ENCODE data around the gene PSAT1.

PSAT1 gene

GRCh38 chr9:78319197-78320029, 22.5 kb downstream of the PSAT1 start:
- DNase-seq = no peak

GRCh38 chr9:78320030-78320693, 23.2 kb downstream of the PSAT1 start:
- no peak for DNase-seq

DNA sequence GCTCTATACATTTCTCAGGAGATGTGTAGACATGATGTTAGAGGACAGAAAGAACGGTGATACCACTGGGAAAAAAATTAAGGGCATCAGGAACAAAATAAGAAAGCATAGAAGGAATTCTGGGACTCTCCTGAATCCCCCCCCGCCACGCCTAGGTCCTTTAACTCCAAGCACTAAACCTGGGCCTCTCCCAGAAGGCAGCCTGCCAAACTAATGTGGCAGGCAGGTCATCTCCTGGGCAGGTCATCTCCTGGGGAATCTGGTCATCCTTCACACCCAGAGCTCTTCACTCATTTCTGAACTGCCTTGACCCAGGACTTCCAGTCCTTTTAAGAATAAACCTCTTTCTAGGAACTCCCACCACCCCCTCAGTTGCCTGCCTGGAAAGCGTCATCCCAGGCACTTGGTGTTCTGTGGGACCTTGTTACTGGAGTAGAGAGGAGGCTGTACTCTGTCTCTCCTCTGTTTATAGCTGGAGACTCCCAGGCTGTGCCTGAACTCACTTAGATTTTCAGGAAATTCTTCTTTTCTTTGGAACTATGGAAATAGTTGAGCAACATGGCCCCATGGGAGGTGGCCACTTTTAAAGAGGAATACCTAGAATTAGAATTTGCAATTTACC, 24.1 kb downstream of the PSAT1 start:
- no peak for DNase-seq

DNA sequence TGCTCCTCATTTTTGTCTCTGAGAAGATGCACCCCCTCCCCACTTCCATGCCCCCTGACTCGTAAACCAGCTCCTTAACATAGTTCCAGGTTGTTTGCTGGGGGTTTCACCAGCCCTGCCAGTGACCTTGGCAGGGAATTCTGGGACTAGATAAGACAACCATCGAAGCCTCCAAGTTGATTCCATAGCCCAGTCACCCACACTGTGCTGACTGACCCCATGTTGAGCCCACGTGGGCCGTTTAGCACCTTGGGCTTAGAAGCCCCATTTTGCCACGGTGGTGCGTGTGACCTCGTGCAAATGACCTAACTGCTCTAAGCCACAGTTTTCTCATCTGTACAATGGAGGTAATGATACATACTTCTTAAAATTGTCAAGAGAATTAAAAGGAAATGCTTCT, 24.6 kb downstream of the PSAT1 start:
- no peak for DNase-seq

GRCh38 chr9:78324068-78324650, 27.2 kb downstream of the PSAT1 start:
- DNase-seq = no peak

GRCh38 chr9:78324682-78325081, 27.8 kb downstream of the PSAT1 start:
- no peak for DNase-seq

GRCh38 chr9:78325343-78325742, 28.4 kb downstream of the PSAT1 start:
- no peak for DNase-seq

DNA sequence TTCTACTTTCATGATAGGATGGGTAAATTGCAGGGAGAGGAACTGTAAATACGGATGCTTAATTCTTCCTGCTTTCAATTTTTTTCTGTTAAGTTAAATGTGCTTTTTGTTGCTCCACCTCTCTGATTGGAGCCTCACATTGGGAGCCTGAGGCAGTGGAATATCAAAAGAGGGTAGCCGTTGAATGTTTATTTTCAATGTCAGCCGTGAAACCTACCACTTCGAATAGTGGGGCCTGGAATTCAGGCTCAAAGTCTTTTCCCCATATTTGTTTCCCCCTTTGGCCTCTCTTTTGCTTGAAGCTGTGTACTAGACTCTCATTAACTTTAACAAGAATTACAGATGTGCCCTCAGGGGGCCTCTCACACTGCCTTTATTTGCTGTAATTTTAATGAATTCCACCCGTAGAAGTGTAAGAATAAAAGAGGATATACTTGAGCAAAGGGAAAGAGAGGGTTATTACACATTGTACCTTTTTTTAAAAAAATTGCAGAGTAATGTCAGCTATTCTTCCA, 29.0 kb downstream of the PSAT1 start:
- no peak for DNase-seq

- no peak for DNase-seq
Observed at GRCh38 chr9:78326564-78326963, 29.6 kb downstream of the PSAT1 start.

DNA sequence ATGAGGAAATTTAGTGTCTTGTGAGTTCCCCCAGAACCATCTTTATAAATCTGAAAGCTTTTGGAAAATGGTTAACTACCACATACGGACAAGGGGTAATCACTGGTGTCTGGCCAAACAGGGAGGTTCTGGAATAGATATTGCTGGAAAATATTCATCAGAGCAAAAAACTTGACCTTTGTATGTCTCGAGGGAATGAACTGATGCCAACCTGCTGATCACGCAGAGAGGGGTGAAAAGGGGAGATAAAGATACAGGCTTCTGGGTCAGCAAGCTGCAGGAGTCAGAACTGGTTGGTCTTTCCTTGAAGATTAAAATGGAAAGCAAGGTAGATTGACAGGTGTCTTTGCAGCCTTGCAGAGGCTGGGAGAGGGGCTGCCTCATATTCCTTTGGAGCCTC, 35.5 kb downstream of the PSAT1 start:
- no peak for DNase-seq

DNA sequence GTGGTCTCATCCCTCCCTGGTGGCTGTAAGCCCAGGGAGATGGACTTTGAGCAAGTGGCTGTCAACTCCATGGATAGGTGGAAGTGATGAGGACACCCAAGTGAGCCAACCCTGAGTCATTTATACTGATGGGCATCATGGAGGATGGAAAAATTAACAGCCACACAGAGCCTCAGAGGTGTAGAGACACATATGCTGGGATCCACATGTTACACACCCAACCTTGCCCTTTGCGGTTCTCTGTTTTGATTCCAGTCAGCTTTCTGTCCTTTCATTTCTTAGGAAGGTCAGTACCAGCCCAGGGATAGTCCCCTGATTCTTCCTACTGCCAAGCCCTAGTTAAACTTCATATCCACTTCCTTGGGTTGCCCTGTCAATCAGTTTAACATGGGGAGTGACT, 51.9 kb downstream of the PSAT1 start:
- DNase-seq = no peak

DNA sequence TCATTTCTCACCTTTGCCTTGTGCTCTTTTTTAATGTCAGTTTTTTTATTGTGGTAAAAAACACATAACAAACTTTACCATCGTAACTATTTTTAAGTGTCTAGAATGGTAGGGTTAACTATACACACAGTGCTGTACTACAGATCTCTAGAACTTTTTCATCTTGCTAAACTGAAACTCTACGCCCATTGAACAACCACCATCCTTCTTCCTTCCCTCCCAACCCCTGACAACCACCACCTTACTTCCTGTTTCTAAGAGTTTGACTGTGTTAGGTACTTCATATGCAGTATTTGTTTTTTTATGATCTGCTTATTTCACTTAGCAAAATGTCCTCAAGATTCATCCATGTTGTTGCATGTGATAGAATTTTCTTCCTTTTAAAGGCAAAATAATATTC, 54.9 kb downstream of the PSAT1 start:
- DNase-seq = no peak

GRCh38 chr9:78354324-78354973, 57.5 kb downstream of the PSAT1 start:
- DNase-seq = no peak

DNA sequence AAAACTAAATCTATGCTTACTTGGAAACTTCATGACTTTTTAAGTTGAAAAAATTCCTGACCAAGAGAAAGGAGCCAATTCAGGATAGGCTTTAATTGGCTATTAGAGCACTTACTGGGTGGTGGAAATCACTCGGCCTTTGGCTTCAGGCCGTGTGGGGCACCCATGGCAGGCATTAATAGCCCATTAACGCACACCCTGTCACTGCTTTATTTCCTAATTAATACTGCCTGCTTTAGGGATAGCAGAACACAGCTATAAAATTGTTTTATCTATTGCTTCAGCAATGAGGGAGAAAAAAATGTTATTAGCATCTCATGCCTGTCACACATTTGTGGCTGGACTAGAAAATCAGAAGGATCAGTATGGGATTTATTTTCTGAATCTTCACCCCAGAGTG, 58.1 kb downstream of the PSAT1 start:
- no peak for DNase-seq

- DNase-seq = no peak
Observed at GRCh38 chr9:78356634-78357033, 59.7 kb downstream of the PSAT1 start.

DNA sequence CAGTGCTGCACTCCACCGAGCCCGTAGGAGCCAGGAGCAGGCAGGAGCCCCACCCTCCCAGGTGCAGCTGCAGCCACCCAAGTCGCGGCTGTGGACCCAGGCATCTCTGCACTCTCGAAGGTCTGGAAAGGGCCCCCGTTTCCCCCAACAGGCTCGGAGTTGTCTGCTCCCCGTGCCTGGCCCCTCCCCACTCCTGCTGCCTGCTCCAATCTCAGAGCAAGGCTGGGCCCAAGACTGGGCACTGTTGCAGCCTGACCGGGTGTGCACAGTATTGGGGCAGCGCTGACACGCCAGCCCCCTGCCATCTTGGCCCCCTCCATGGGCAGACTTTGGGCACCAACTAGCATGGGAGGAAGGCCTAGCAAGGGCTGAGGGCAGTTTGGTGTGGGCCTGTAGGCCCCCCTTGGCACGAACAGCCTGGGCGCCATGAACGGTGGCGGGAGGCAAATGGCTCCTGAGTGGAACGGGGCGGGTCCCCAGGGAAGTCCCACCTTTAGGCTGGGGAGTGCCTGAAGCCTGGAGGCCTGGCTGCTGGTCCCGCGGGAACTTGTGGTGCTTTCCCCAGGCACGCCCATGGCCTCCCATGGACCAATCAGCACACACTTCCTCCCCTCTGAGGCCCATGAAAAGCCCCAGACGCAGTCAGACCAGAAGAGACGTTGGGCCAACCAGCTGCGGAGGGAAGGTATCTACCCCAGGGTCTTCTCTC, 60.4 kb downstream of the PSAT1 start:
- no peak for DNase-seq

GRCh38 chr9:78358329-78359051, 61.6 kb downstream of the PSAT1 start:
- no peak for DNase-seq

GRCh38 chr9:78363221-78363620, 66.3 kb downstream of the PSAT1 start:
- DNase-seq = no peak

GRCh38 chr9:78365748-78366697, 69.1 kb downstream of the PSAT1 start:
- DNase-seq = no peak

DNA sequence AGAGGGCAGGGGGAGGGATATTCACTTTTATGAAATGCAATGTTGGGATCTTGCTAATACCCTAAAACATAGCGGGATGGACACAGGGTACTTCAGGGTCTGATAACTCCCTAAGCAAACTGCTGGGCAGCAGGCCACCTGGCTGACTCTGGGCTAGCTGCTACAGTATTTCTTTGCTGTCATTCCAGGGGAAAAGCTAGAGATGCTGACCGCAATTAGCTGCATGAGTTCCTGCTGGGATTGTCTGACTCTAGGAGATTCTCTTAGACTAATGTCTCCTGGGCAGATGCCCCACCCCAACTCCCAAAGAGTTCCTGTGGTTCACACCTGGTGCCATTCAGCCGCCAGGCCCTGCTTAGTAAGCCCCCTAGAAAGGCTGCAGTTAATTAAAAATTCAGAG, 69.9 kb downstream of the PSAT1 start:
- DNase-seq = no peak

All from NCI-H1048 (cell line).